UCSD-AML1 (cell line): Measurements from ENCODE around the gene HTD2.
A peak's percentile ranks its signal among the peaks of the same experiment; 100 is the strongest.

ENCODE experiments used
- DNase-seq: peaks from one replicate; lab custom pipeline; 2025; ENCODE audit not compliant: unreplicated experiment; lab: John Stamatoyannopoulos, UW

Gene HTD2

GRCh38 chr3:58355179-58355578 is 48.9 kb downstream of the HTD2 start:
- DNase-seq, result no peak

GRCh38 chr3:58356054-58356453 is 49.7 kb downstream of the HTD2 start:
- peak; percentile 61 for DNase-seq

- DNase-seq, result no peak
These were observed 51.1 kb downstream of the HTD2 start for GRCh38 chr3:58357402-58357801.

- DNase-seq, result no peak
These were observed 51.8 kb downstream of the HTD2 start for GRCh38 chr3:58358092-58358491.

GRCh38 chr3:58358808-58359207 is 52.5 kb downstream of the HTD2 start:
- DNase-seq, result no peak

GRCh38 chr3:58359621-58360020 is 53.3 kb downstream of the HTD2 start:
- no peak for DNase-seq

- no peak for DNase-seq
These were observed 55.5 kb downstream of the HTD2 start for GRCh38 chr3:58361866-58362265.

GRCh38 chr3:58366699-58367098 is 60.4 kb downstream of the HTD2 start:
- DNase-seq, result no peak

GRCh38 chr3:58369038-58369437 is 62.7 kb downstream of the HTD2 start:
- DNase-seq, result no peak
